GM23338 (cell line): ENCODE results near the gene PCDHB10.
"Not testable (repeated sequence)": the region's sequence is repeated elsewhere in the genome, so short reads cannot be mapped to it uniquely, and the experiment has no call there.

Source experiments
- CREB1 ChIP-seq: fragments of 250-450 bp; sonication (Bioruptor Pico); IDR thresholded peaks from 2 replicates; pipeline ENCODE4 v1.5.0; 2020; ENCODE audit warnings: low read depth, mild to moderate bottlenecking, moderate library complexity
- EZH2 ChIP-seq: fragments of 200-600 bp; sonication (generic); IDR thresholded peaks from one replicate; pipeline ENCODE4 v1.8.0; 2017; ENCODE audit warnings: antibody characterized with exemption, mild to moderate bottlenecking, low read depth; ENCODE audit not compliant: unreplicated experiment
- EZH2phosphoT487 ChIP-seq: fragments of 200-600 bp; sonication (generic); IDR thresholded peaks from one replicate; pipeline ENCODE4 v1.8.1; 2018; ENCODE audit warnings: antibody characterized with exemption; ENCODE audit not compliant: unreplicated experiment
- JUNB ChIP-seq: IDR thresholded peaks from one replicate; pipeline ENCODE4 v1.6.1; 2016; ENCODE audit warnings: antibody characterized with exemption; ENCODE audit not compliant: unreplicated experiment
- NANOG ChIP-seq: IDR thresholded peaks from 2 replicates; pipeline ENCODE4 v1.6.1; 2016; ENCODE audit warnings: antibody characterized with exemption, borderline replicate concordance
- POLR2AphosphoS5 ChIP-seq: IDR thresholded peaks from 2 replicates; pipeline ENCODE4 v1.6.1; 2016; ENCODE audit warnings: antibody characterized with exemption, low read depth
- TF ChIP-seq, protein P1 (sequence below), 2 experiments: fragments of 200-600 bp in 1 of 2; sonication (generic) in 1 of 2; conservative IDR thresholded peaks; 2 replicates each; pipeline versions ENCODE4 v1.5.1 to v1.6.1; 2016 to 2017; ENCODE audit warnings: antibody characterized with exemption in 2 of 2, low read depth in 2 of 2, mild to moderate bottlenecking in 2 of 2, moderate library complexity in 1 of 2
- TF ChIP-seq, protein P2 (sequence below): IDR thresholded peaks from 2 replicates; pipeline ENCODE4 v1.6.1; 2016; ENCODE audit warnings: antibody characterized with exemption
- TF ChIP-seq, protein P3 (sequence below): fragments of 250-450 bp; sonication (Bioruptor Pico); IDR thresholded peaks from 2 replicates; pipeline ENCODE4 v1.5.0; 2020; ENCODE audit warnings: mild to moderate bottlenecking, moderate library complexity

DNA sequence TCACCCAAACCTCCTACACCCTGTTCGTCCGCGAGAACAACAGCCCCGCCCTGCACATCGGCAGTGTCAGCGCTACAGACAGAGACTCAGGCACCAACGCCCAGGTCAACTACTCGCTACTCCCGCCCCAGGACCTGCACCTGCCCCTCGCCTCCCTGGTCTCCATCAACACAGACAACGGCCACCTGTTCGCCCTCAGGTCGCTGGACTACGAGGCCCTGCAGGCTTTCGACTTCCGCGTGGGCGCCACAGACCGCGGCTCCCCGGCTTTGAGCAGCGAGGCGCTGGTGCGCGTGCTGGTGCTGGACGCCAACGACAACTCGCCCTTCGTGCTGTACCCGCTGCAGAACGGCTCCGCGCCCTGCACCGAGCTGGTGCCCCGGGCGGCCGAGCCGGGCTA lies 9.0 kb downstream of the PCDHB10 start:
- TF ChIP-seq, protein P1, sequence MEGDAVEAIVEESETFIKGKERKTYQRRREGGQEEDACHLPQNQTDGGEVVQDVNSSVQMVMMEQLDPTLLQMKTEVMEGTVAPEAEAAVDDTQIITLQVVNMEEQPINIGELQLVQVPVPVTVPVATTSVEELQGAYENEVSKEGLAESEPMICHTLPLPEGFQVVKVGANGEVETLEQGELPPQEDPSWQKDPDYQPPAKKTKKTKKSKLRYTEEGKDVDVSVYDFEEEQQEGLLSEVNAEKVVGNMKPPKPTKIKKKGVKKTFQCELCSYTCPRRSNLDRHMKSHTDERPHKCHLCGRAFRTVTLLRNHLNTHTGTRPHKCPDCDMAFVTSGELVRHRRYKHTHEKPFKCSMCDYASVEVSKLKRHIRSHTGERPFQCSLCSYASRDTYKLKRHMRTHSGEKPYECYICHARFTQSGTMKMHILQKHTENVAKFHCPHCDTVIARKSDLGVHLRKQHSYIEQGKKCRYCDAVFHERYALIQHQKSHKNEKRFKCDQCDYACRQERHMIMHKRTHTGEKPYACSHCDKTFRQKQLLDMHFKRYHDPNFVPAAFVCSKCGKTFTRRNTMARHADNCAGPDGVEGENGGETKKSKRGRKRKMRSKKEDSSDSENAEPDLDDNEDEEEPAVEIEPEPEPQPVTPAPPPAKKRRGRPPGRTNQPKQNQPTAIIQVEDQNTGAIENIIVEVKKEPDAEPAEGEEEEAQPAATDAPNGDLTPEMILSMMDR (conservative IDR thresholded peaks at IDR 0.05; ENCODE audit: low read depth in 2 of 2): not testable (repeated sequence)
- TF ChIP-seq EZH2; NANOG; POLR2AphosphoS5; EZH2phosphoT487; CREB1 (CRISPR knock-in tag); JUNB: not testable (repeated sequence)
- TF ChIP-seq, protein P2, sequence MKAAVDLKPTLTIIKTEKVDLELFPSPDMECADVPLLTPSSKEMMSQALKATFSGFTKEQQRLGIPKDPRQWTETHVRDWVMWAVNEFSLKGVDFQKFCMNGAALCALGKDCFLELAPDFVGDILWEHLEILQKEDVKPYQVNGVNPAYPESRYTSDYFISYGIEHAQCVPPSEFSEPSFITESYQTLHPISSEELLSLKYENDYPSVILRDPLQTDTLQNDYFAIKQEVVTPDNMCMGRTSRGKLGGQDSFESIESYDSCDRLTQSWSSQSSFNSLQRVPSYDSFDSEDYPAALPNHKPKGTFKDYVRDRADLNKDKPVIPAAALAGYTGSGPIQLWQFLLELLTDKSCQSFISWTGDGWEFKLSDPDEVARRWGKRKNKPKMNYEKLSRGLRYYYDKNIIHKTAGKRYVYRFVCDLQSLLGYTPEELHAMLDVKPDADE: not testable (repeated sequence)
- TF ChIP-seq, protein P3, sequence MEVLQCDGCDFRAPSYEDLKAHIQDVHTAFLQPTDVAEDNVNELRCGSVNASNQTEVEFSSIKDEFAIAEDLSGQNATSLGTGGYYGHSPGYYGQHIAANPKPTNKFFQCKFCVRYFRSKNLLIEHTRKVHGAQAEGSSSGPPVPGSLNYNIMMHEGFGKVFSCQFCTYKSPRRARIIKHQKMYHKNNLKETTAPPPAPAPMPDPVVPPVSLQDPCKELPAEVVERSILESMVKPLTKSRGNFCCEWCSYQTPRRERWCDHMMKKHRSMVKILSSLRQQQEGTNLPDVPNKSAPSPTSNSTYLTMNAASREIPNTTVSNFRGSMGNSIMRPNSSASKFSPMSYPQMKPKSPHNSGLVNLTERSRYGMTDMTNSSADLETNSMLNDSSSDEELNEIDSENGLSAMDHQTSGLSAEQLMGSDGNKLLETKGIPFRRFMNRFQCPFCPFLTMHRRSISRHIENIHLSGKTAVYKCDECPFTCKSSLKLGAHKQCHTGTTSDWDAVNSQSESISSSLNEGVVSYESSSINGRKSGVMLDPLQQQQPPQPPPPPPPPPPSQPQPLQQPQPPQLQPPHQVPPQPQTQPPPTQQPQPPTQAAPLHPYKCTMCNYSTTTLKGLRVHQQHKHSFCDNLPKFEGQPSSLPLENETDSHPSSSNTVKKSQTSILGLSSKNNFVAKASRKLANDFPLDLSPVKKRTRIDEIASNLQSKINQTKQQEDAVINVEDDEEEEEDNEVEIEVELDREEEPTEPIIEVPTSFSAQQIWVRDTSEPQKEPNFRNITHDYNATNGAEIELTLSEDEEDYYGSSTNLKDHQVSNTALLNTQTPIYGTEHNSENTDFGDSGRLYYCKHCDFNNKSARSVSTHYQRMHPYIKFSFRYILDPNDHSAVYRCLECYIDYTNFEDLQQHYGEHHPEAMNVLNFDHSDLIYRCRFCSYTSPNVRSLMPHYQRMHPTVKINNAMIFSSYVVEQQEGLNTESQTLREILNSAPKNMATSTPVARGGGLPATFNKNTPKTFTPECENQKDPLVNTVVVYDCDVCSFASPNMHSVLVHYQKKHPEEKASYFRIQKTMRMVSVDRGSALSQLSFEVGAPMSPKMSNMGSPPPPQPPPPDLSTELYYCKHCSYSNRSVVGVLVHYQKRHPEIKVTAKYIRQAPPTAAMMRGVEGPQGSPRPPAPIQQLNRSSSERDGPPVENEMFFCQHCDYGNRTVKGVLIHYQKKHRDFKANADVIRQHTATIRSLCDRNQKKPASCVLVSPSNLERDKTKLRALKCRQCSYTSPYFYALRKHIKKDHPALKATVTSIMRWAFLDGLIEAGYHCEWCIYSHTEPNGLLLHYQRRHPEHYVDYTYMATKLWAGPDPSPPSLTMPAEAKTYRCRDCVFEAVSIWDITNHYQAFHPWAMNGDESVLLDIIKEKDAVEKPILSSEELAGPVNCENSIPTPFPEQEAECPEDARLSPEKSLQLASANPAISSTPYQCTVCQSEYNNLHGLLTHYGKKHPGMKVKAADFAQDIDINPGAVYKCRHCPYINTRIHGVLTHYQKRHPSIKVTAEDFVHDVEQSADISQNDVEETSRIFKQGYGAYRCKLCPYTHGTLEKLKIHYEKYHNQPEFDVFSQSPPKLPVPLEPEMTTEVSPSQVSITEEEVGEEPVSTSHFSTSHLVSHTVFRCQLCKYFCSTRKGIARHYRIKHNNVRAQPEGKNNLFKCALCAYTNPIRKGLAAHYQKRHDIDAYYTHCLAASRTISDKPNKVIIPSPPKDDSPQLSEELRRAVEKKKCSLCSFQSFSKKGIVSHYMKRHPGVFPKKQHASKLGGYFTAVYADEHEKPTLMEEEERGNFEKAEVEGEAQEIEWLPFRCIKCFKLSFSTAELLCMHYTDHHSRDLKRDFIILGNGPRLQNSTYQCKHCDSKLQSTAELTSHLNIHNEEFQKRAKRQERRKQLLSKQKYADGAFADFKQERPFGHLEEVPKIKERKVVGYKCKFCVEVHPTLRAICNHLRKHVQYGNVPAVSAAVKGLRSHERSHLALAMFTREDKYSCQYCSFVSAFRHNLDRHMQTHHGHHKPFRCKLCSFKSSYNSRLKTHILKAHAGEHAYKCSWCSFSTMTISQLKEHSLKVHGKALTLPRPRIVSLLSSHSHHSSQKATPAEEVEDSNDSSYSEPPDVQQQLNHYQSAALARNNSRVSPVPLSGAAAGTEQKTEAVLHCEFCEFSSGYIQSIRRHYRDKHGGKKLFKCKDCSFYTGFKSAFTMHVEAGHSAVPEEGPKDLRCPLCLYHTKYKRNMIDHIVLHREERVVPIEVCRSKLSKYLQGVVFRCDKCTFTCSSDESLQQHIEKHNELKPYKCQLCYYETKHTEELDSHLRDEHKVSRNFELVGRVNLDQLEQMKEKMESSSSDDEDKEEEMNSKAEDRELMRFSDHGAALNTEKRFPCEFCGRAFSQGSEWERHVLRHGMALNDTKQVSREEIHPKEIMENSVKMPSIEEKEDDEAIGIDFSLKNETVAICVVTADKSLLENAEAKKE (CRISPR knock-in tag): not testable (repeated sequence)
